Prostate gland (tissue), 2 donors: ENCODE measurements around the gene INO80E. TPM values are rescaled to one million over a fixed set of nuclear protein-coding genes. Genes with fewer than 3 reads are reported as not detected.

Experiments
- DNase-seq: peaks from one replicate; pipeline ENCODE4 v3.0.0-alpha.2; 2019; ENCODE audit warnings: low spot score
- H3K27ac ChIP-seq, 2 donors: fragments of 200-600 bp; sonication (generic); 2 replicates each; pipeline ENCODE4 v1.5.1; 2017 to 2019
- H3K27me3 ChIP-seq: fragments of 200-600 bp; sonication (generic); replicated peaks from 2 replicates; pipeline ENCODE4 v1.5.1; 2019; ENCODE audit not compliant: insufficient read depth
- H3K36me3 ChIP-seq, 2 donors: fragments of 200-600 bp; sonication (generic); 1 replicate in 1 of 2; 2 replicates in 1 of 2; pipeline versions ENCODE4 v1.5.1 to v1.8.1; 2017 to 2019
- H3K4me1 ChIP-seq: fragments of 200-600 bp; sonication (generic); replicated peaks from 2 replicates; pipeline ENCODE4 v1.5.1; 2019
- H3K4me3 ChIP-seq, 2 donors: fragments of 200-600 bp; sonication (generic); 2 replicates each; pipeline ENCODE4 v1.5.1; 2017 to 2019
- H3K9me3 ChIP-seq: fragments of 200-600 bp; sonication (generic); 2 replicates; pipeline ENCODE4 v1.5.1; 2017
- POLR2A ChIP-seq: fragments of 450-650 bp; IDR thresholded peaks from one replicate; pipeline ENCODE4 v1.6.1; 2016; ENCODE audit warnings: antibody characterized with exemption, mild to moderate bottlenecking
- POLR2AphosphoS5 ChIP-seq: sonication (generic); formaldehyde crosslinking; IDR thresholded peaks from one replicate; pipeline ENCODE4 v1.6.1; 2017; ENCODE audit warnings: antibody characterized with exemption
- whole genome bisulfite sequencing: methylation state at CpG from one replicate; pipeline ENCODE4 v1.1.5; 2018; 5-methylcytosine and 5-hydroxymethylcytosine counted together
- intact Hi-C: fragments of 100-400 bp; cut with DNase I; formaldehyde crosslinking; loops from one replicate; pipeline ENCODE4 v1.14.2; 2022
- total RNA-seq, 2 donors: library from RNA; depleted of rRNA; stranded (reverse); fragments of >200 nt; gene quantifications; one replicate each; pipeline ENCODE4 v1.1.0, GENCODE V29; 2016
- TF ChIP-seq, protein P1 (sequence below), 4 experiments: fragments of 200-600 bp in 2 of 4; fragments of 450-650 bp in 2 of 4; sonication (generic) in 2 of 4; IDR thresholded peaks; 1 replicate in 3 of 4; 2 replicates in 1 of 4; pipeline ENCODE4 v1.5.1; 2016 to 2019; ENCODE audit warnings: antibody characterized with exemption in 4 of 4, mild to moderate bottlenecking in 2 of 4, moderate library complexity in 2 of 4

INO80E gene
- total RNA-seq, 2 donors from 2014 or later: 51.8 to 113 TPM

DNA sequence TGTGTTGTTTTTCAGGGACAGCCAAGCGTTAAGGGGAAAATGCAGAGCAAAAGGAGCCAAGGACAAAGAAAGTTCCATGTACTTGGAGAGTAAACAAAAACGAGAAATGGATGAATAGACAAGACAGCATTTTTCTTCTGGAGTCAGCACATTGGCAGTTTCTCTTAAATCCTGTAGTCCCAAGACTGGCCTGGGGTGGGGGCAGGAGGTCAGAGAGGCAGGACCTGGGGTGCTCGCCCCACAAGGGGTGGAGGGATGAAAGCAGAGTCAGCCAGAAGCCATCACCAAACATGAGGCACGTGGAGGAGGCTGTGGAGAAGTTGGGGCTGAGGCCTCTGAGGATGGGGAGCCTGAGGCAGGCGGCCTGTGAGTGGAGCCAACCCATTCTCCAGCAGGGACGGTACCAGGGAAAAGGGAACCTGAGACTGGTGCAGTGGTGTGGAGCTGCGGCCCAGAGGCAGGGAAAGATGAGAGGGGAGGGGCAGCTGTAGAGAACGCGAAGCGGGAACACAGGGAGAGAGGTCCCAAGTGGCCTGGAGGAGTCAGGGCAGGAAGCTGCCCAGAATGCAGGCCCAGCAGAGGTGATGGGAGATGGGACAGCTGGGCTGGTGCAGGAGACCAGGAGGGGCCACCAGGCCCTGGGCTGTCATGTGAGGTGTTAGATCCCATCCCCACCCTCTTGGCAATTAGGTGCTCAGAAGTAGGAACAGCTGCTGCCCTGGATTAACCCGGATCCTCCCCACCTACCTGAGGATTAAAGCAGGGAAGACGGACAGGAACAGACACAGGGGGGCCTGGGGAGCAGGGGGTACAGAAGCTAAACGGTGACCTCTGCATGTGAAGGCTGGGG is 31.8 kb downstream of the INO80E start:
- intact Hi-C loops: loop anchor here (10.0 kb wide), 1 partner anchor 333 kb away; no protein-coding TSS in a partner anchor
- DNase-seq: no peak
- WGBS: 46% methylated on average over 13 of the region's 13 CpGs

DNA sequence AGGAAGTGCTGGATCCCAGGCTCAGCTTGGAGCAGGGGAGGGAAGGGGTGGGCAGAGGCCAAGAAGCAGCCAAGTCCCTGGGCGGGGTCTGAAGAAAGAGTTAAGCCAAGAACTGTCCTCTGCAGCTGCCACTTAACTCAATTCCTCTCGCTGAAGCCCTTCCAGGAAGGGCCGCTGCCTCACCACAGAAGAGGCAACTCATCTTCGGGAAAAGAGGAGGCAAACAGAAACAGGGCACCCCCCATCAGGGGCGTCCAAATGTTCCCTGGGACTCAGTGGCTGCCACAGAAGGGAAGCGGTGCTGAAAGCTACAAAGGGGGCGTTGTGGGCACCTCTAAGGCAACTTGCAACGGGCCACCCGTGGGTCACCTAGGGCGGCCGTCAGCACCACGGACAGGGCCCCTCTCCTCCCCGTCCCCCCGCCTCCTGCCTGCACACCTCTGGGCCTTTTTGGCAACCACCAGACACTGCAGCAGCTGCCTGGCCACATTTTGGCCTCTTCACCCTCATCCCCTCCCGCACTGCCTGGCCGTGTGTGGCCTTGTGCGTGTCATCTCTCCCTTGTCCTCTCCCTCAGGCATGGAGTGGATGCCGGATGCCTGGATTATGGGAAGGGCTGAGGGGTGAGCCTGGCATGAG is 32.5 kb downstream of the INO80E start:
- H3K27me3 ChIP-seq: peaks cover 13% of the 10 kb centered on the region
- no peaks in the 10 kb centered on the region for H3K36me3 ChIP-seq
- TF ChIP-seq POLR2A: no peak
- TF ChIP-seq POLR2AphosphoS5: no peak
- TF ChIP-seq, protein P1, sequence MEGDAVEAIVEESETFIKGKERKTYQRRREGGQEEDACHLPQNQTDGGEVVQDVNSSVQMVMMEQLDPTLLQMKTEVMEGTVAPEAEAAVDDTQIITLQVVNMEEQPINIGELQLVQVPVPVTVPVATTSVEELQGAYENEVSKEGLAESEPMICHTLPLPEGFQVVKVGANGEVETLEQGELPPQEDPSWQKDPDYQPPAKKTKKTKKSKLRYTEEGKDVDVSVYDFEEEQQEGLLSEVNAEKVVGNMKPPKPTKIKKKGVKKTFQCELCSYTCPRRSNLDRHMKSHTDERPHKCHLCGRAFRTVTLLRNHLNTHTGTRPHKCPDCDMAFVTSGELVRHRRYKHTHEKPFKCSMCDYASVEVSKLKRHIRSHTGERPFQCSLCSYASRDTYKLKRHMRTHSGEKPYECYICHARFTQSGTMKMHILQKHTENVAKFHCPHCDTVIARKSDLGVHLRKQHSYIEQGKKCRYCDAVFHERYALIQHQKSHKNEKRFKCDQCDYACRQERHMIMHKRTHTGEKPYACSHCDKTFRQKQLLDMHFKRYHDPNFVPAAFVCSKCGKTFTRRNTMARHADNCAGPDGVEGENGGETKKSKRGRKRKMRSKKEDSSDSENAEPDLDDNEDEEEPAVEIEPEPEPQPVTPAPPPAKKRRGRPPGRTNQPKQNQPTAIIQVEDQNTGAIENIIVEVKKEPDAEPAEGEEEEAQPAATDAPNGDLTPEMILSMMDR (IDR thresholded peaks at IDR 0.05): no peak
- intact Hi-C loops: loop anchor here (10.0 kb wide), 1 partner anchor 334 kb away; no protein-coding TSS in a partner anchor
- peaks cover 5% of the 10 kb centered on the region for H3K4me1 ChIP-seq
- no peak overlapping the region for H3K4me3 ChIP-seq
- no peak for DNase-seq
- H3K27ac ChIP-seq: no peak overlapping the region
- 11% methylated on average over 18 of the region's 18 CpGs for WGBS
- H3K9me3 ChIP-seq: no peaks in the 10 kb centered on the region

More for the DNA sequence above, 31.8 kb downstream of the INO80E start:
- TF ChIP-seq POLR2AphosphoS5 (no peak), POLR2A (no peak)
- TF ChIP-seq, protein P1 (IDR thresholded peaks at IDR 0.05): no peak
- Histone ChIP-seq H3K27ac (no peak overlapping the region), H3K4me3 (no peak overlapping the region), H3K36me3 (no peaks in the 10 kb centered on the region), H3K27me3 (peaks cover 13% of the 10 kb centered on the region), H3K4me1 (peaks cover 5% of the 10 kb centered on the region), H3K9me3 (no peaks in the 10 kb centered on the region)

DNA sequence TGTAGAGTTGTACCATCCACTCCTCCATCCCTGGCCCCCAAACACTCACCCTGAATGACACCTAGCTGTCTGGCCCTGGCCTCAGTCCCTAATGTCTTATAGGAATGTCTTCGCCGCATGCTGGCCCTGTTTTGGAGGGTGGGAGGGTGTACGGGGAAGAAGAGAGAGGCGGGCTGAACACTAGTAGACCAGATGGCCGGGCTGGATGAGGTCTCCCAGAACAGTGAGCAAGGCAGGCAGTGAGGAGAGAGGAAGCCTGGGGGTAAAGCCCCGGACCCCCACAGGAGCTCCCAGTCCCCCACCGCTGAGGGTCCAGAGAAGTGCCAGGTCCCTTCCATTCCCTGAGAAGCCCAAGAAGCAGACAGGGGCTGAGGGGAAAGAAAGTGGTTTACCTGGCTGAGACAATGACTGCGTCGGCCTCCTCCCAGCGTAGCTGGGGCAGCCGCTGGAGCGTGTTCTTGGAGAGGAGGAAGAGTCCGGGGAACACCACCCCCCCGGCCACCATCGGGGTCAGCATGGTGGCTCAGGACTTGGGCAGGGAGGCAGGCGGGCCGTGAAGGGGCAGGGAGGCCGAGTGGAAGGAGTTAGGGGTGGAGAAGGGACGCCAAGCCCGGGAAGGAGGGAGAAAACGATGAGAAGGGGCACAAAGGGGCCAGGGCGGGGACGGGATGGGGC is 34.1 kb downstream of the INO80E start:
- no peak overlapping the region for H3K27ac ChIP-seq
- DNase-seq: no peak
- H3K36me3 ChIP-seq: no peaks in the 10 kb centered on the region
- H3K9me3 ChIP-seq: no peaks in the 10 kb centered on the region
- H3K4me1 ChIP-seq: peaks cover 5% of the 10 kb centered on the region
- 26% methylated on average over 23 of the region's 23 CpGs for WGBS
- intact Hi-C loops: no loop called here
- peaks cover 13% of the 10 kb centered on the region for H3K27me3 ChIP-seq
- TF ChIP-seq, protein P1 (IDR thresholded peaks at IDR 0.05): no peak
- TF ChIP-seq POLR2A: no peak
- TF ChIP-seq POLR2AphosphoS5: no peak
- no peak overlapping the region for H3K4me3 ChIP-seq

DNA sequence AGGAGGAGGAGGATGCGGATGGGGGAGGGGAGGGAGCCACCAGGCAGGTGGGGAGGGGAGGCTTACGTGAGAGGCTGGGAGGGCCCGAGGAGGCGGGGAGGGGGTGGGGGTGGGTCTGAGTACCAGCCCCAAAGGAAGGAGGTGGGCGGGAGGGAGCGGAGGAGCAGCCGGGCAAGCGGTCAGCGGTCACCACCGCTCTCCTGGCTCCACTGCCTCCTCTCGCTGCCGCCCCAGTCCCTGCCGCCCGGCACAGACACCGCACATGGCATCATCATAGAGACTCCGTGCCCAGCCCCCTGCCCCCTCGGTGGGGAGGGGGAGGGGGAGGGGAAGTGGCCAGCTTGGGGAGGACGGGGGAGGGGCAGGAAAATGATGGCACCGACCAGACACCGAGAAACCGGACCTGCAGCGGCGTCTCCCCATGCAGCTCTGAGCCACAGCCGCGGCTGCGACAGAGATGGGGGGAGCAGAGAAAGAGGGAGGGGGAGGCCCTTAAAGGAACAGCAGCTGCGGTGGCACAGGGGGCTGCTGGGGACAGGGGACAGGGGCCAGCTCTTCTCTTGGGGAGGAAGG is 34.9 kb downstream of the INO80E start, which contains the start of gene TLCD3B:
Gene TLCD3B (minus strand): TSS at position 431 of the 573 bp plus-strand sequence. CDS start 744 bp downstream, outside the sequence.
- TF ChIP-seq, protein P1 (IDR thresholded peaks at IDR 0.05): no peak
- no peak for TF ChIP-seq POLR2AphosphoS5
- TF ChIP-seq POLR2A: no peak
- no peak for DNase-seq
- peaks cover 13% of the 10 kb centered on the region for H3K27me3 ChIP-seq
- H3K27ac ChIP-seq: no peak within 1 kb of the TSS
- H3K4me1 ChIP-seq: peaks cover 5% of the 10 kb centered on the region
- H3K36me3 ChIP-seq: no peaks in the 10 kb centered on the region
- H3K9me3 ChIP-seq: no peaks in the 10 kb centered on the region
- intact Hi-C loops: no loop called here
- H3K4me3 ChIP-seq: no peak within 1 kb of the TSS
- WGBS: 1% methylated on average over 26 of the region's 27 CpGs
